IMR-90 (cell line): ENCODE measurements around the gene IRF6. TPM values are rescaled to one million over a fixed set of nuclear protein-coding genes. Genes with fewer than 3 reads are reported as not detected.
A peak's percentile ranks its signal among the peaks of the same experiment; 100 is the strongest.

Source experiments
- ATAC-seq: fragments of 200-7000 bp; cut with Tn5 transposase; 2 replicates; pipeline ENCODE4 v1.9.1; 2020; ENCODE audit warnings: low read depth, mild to moderate bottlenecking, moderate library complexity
- BruUV-seq: library from RNA; stranded (reverse); fragments of 400-500 nt; replicated peaks from 2 replicates; lab custom pipeline; 2021; lab: Mats Ljungman, UMichigan
- CTCF ChIA-PET: fragments of 300-600 bp; formaldehyde crosslinking; extraction: SDS; loops from one replicate; lab custom pipeline; 2021; ENCODE audit warnings: antibody characterized with exemption; lab: Yijun Ruan, JAX
- POLR2A ChIA-PET: fragments of 300-600 bp; sonication (Branson Sonifier 250); formaldehyde crosslinking; loops from one replicate; lab custom pipeline; 2022; ENCODE audit warnings: antibody characterized with exemption; ENCODE audit not compliant: unreplicated experiment; lab: Charles Lee
- DNase-seq: peaks from one replicate; pipeline ENCODE4 v3.0.0; 2013
- H2AFZ ChIP-seq: replicated peaks from 2 replicates; pipeline ENCODE3; 2013; ENCODE audit warnings: low read length, mild to moderate bottlenecking; ENCODE audit not compliant: poor library complexity
- H2AK5ac ChIP-seq: 2 replicates; pipeline ENCODE4 v1.6.1; 2013; ENCODE audit warnings: low read depth, low read length, inconsistent platforms
- H2AK9ac ChIP-seq: replicated peaks from 2 replicates; pipeline ENCODE3; 2013; ENCODE audit warnings: mild to moderate bottlenecking, low read depth, low read length, moderate library complexity; ENCODE audit not compliant: poor library complexity
- H2BK120ac ChIP-seq: 2 replicates; pipeline ENCODE4 v1.6.1; 2013; ENCODE audit warnings: low read depth, low read length, inconsistent platforms
- H2BK15ac ChIP-seq: 3 replicates; pipeline ENCODE4 v1.6.1; 2013; ENCODE audit warnings: low read depth, low read length, inconsistent platforms
- H2BK20ac ChIP-seq: 2 replicates; pipeline ENCODE4 v1.6.1; 2013; ENCODE audit warnings: low read depth, mild to moderate bottlenecking, inconsistent platforms, low read length, moderate library complexity
- H2BK5ac ChIP-seq: 2 replicates; pipeline ENCODE4 v1.6.1; 2013; ENCODE audit warnings: mild to moderate bottlenecking, low read depth, low read length, inconsistent platforms; ENCODE audit not compliant: poor library complexity, severe bottlenecking
- H3K14ac ChIP-seq: replicated peaks from 2 replicates; pipeline ENCODE4 v1.6.1; 2013; ENCODE audit warnings: low read depth, low read length, inconsistent platforms
- H3K18ac ChIP-seq: 2 replicates; pipeline ENCODE4 v1.6.1; 2013; ENCODE audit warnings: low read depth, low read length, control low read depth
- H3K23ac ChIP-seq: 2 replicates; pipeline ENCODE4 v1.6.1; 2013; ENCODE audit warnings: low read depth, low read length, inconsistent platforms
- H3K27ac ChIP-seq: 2 replicates; pipeline ENCODE4 v1.5.1; 2013; ENCODE audit warnings: mild to moderate bottlenecking, control low read depth, low read length; ENCODE audit not compliant: insufficient read depth
- H3K27me3 ChIP-seq: 2 replicates; pipeline ENCODE4 v1.6.1; 2013; ENCODE audit warnings: low read length; ENCODE audit not compliant: control insufficient read depth, insufficient read depth
- H3K36me3 ChIP-seq: 2 replicates; pipeline ENCODE4 v1.6.1; 2013; ENCODE audit warnings: low read length, mixed read lengths; ENCODE audit not compliant: control insufficient read depth, insufficient read depth
- H3K4ac ChIP-seq: 2 replicates; pipeline ENCODE4 v1.6.1; 2013; ENCODE audit warnings: low read depth, low read length, inconsistent platforms
- H3K4me1 ChIP-seq: 2 replicates; pipeline ENCODE4 v1.6.1; 2013; ENCODE audit warnings: low read length, mixed read lengths; ENCODE audit not compliant: control insufficient read depth, insufficient read depth
- H3K4me2 ChIP-seq: 2 replicates; pipeline ENCODE4 v1.6.1; 2013; ENCODE audit warnings: low read depth, mild to moderate bottlenecking, control low read depth, low read length, moderate library complexity
- H3K4me3 ChIP-seq: 2 replicates; pipeline ENCODE4 v1.5.1; 2013; ENCODE audit warnings: low read depth, mild to moderate bottlenecking, control low read depth, low read length, moderate library complexity; ENCODE audit not compliant: insufficient read depth
- H3K56ac ChIP-seq: 2 replicates; pipeline ENCODE4 v1.6.1; 2013; ENCODE audit warnings: low read length, inconsistent platforms; ENCODE audit not compliant: insufficient read depth; ENCODE audit errors: extremely low read depth
- H3K79me1 ChIP-seq, 2 experiments: 2 replicates each; pipeline ENCODE4 v1.6.1; 2013; ENCODE audit warnings: low read length in 2 of 2, inconsistent platforms in 1 of 2, low read depth in 1 of 2
- H3K9ac ChIP-seq: 2 replicates; pipeline ENCODE4 v1.6.1; 2013; ENCODE audit warnings: low read depth, low read length, control low read depth
- H3K9me1 ChIP-seq: 2 replicates; pipeline ENCODE4 v1.6.1; 2013; ENCODE audit warnings: low read length, inconsistent platforms; ENCODE audit not compliant: insufficient read depth
- H3K9me3 ChIP-seq: 2 replicates; pipeline ENCODE4 v1.6.1; 2013; ENCODE audit warnings: low read length; ENCODE audit not compliant: control insufficient read depth, insufficient read depth
- H4K20me1 ChIP-seq: 2 replicates; pipeline ENCODE4 v1.6.1; 2013; ENCODE audit warnings: low read length, inconsistent platforms; ENCODE audit not compliant: insufficient read depth
- H4K5ac ChIP-seq: 2 replicates; pipeline ENCODE4 v1.6.1; 2013; ENCODE audit warnings: mild to moderate bottlenecking, low read depth, low read length, control low read depth
- H4K8ac ChIP-seq, 2 experiments: 2 replicates each; pipeline ENCODE4 v1.6.1; 2013; ENCODE audit warnings: low read depth in 2 of 2, low read length in 2 of 2, control low read depth in 1 of 2, inconsistent platforms in 1 of 2
- H4K91ac ChIP-seq: 2 replicates; pipeline ENCODE4 v1.6.1; 2013; ENCODE audit warnings: low read depth, low read length, inconsistent platforms; ENCODE audit not compliant: insufficient read depth
- CHD1 ChIP-seq: IDR thresholded peaks from 2 replicates; pipeline ENCODE4 v1.6.1; 2012; ENCODE audit warnings: low read depth, low read length, improper control_type of control experiment
- MAFK ChIP-seq: IDR thresholded peaks from 2 replicates; pipeline ENCODE4 v1.6.1; 2012; ENCODE audit warnings: low read depth, low read length, improper control_type of control experiment
- dilution Hi-C: fragments of 300-500 bp; cut with HindIII; formaldehyde crosslinking; loops from one replicate; pipeline ENCODE4 v1.14.3; 2018; ENCODE audit warnings: low sequenced_read_pairs; ENCODE audit not compliant: unreplicated experiment
- in situ Hi-C: fragments of 300-500 bp; cut with MboI; formaldehyde crosslinking; loops from 3 replicates; pipeline ENCODE4 v1.14.3; 2019; ENCODE audit warnings: low sequenced_read_pairs, inconsistent platforms, mixed read lengths
- intact Hi-C: fragments of 100-400 bp; cut with micrococcal nuclease; formaldehyde crosslinking; loops from 2 replicates; pipeline ENCODE4 v1.10.0; 2022
- polyA plus RNA-seq, 3 experiments: library from polyadenylated mRNA; depleted of rRNA; stranded (reverse); fragments of >200 nt; gene quantifications; 2 replicates each; pipeline ENCODE4 v1.2.3, GENCODE V29; 2012; ENCODE audit warnings: low replicate concordance in 1 of 3
- total RNA-seq: library from RNA; depleted of rRNA; stranded (reverse); fragments of >200 nt; gene quantifications from 2 replicates; pipeline ENCODE4 v1.2.3, GENCODE V29; 2012

Gene IRF6
- total and polyA plus RNA-seq, 2 of the 4 experiments (the other 2 are of a cell fraction), result 1.2 to 2.9 TPM

DNA sequence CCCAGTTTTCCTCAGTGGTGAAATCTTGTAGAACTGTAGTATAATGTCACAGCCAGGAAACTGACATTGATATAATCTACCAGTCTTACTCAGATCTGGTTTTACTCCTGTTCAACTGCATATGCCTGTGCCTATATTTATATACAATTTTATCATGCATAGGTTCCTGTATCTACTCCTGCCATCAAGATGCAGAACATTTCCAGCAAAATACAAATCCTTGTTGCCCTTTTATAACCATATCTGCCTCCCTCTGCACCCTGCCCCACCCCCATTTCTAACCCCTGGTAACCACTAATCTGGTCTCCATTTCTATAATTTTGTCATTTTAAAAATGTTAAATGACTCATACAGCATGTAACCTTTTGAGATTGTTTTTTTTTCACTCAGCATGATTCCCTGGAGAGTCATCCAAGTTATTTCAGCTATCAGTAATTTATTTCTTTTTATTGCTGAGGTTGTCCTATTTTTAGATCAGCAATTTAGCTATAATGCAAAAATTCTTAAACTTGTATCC lies 29.9 kb upstream of the IRF6 start:
- peak overlapping the region; percentile 3; the same call in 1 of the 2 replicates for H3K4ac ChIP-seq
- H2BK15ac ChIP-seq, result no peak overlapping the region
- H2AK9ac ChIP-seq, result no peak overlapping the region
- H3K79me1 ChIP-seq, result peaks cover 29 to 56% of the 10 kb centered on the region in 2 experiments
- peak; percentile 4 for ATAC-seq
- peaks cover 35% of the 10 kb centered on the region for H3K36me3 ChIP-seq
- no peak overlapping the region for H3K4me2 ChIP-seq
- H2BK5ac ChIP-seq, result peak overlapping the region; percentile 89
- H3K9me3 ChIP-seq, result no peaks in the 10 kb centered on the region
- H3K9ac ChIP-seq, result no peak overlapping the region
- H3K27me3 ChIP-seq, result no peaks in the 10 kb centered on the region
- no peak overlapping the region for H3K23ac ChIP-seq
- H3K9me1 ChIP-seq, result peaks cover 16% of the 10 kb centered on the region; the same call in 1 of the 2 replicates
- H3K56ac ChIP-seq, result no peak overlapping the region
- peak; percentile 67 for DNase-seq
- POLR2A ChIA-PET, result no interaction called here
- no peak overlapping the region for H4K91ac ChIP-seq
- no TSS peak for BruUV-seq
- no peak overlapping the region for H4K8ac ChIP-seq
- no peak overlapping the region for H3K18ac ChIP-seq
- no peak overlapping the region for H3K4me3 ChIP-seq
- no peak overlapping the region for H2AK5ac ChIP-seq
- no peak overlapping the region for H3K14ac ChIP-seq
- intact Hi-C loops, result no loop called here
- H3K4me1 ChIP-seq, result peaks cover 20% of the 10 kb centered on the region
- no peak overlapping the region for H2BK120ac ChIP-seq
- no peak overlapping the region for H2AFZ ChIP-seq
- no peak overlapping the region; the same call in 1 of the 2 replicates for H3K27ac ChIP-seq
- in situ Hi-C loops, result no loop called here
- dilution Hi-C loops, result no loop called here
- no peak overlapping the region for H2BK20ac ChIP-seq
- H4K20me1 ChIP-seq, result no peaks in the 10 kb centered on the region
- H4K5ac ChIP-seq, result no peak overlapping the region
- CTCF ChIA-PET, result interaction anchor here (0.6 to 1.1 kb wide), 2 partner anchors 13 to 1036 kb away, joined by 3 read pairs; no protein-coding TSS in a partner anchor
- no peak for TF ChIP-seq CHD1
- TF ChIP-seq MAFK, result peak; percentile 77
